MM.1S (cell line): ENCODE results near the gene ADAMTSL1.

Source experiments
- DNase-seq: peaks from one replicate; pipeline ENCODE4 v3.0.0-alpha.2; 2015
- H2AFZ ChIP-seq: fragments of 300-600 bp; sonication (generic); 2 replicates; pipeline ENCODE4 v1.6.0; 2016; ENCODE audit warnings: antibody characterized with exemption, low read length
- H3F3A ChIP-seq: fragments of 300-600 bp; sonication (generic); 2 replicates; pipeline ENCODE4 v1.6.1; 2016; ENCODE audit warnings: mild to moderate bottlenecking, antibody characterized with exemption, low read length, moderate library complexity, mixed read lengths; ENCODE audit not compliant: insufficient read depth
- H3K27ac ChIP-seq: fragments of 300-600 bp; sonication (generic); 2 replicates; pipeline ENCODE4 v1.5.1; 2016; ENCODE audit warnings: mild to moderate bottlenecking, low read length
- H3K27me3 ChIP-seq: fragments of 300-600 bp; sonication (generic); replicated peaks from 2 replicates; pipeline ENCODE4 v1.6.0; 2016; ENCODE audit warnings: low read length; ENCODE audit not compliant: insufficient read depth
- H3K36me3 ChIP-seq: fragments of 300-600 bp; sonication (generic); replicated peaks from 2 replicates; pipeline ENCODE4 v1.6.1; 2016; ENCODE audit warnings: mild to moderate bottlenecking, low read length, mixed read lengths; ENCODE audit not compliant: insufficient read depth
- H3K4me1 ChIP-seq: fragments of 300-600 bp; sonication (generic); 2 replicates; pipeline ENCODE4 v1.6.1; 2016; ENCODE audit warnings: low read length, mixed read lengths
- H3K4me2 ChIP-seq: fragments of 300-600 bp; sonication (generic); 2 replicates; pipeline ENCODE4 v1.6.0; 2016; ENCODE audit warnings: low read depth, low read length
- H3K4me3 ChIP-seq: fragments of 300-600 bp; sonication (generic); 2 replicates; pipeline ENCODE4 v1.5.1; 2016; ENCODE audit warnings: low read length, mixed read lengths
- H3K79me2 ChIP-seq: fragments of 300-600 bp; sonication (generic); 2 replicates; pipeline ENCODE4 v1.6.1; 2016; ENCODE audit warnings: mixed run types, low read length, mixed read lengths
- H3K9ac ChIP-seq: fragments of 300-600 bp; sonication (generic); 2 replicates; pipeline ENCODE4 v1.6.1; 2016; ENCODE audit warnings: low read length, mixed read lengths
- H3K9me2 ChIP-seq: fragments of 300-600 bp; sonication (generic); replicated peaks from 2 replicates; pipeline ENCODE4 v1.6.1; 2016; ENCODE audit warnings: mild to moderate bottlenecking, low read length, mixed read lengths; ENCODE audit not compliant: insufficient read depth
- H3K9me3 ChIP-seq: fragments of 300-600 bp; sonication (generic); replicated peaks from 2 replicates; pipeline ENCODE4 v1.6.1; 2016; ENCODE audit warnings: mild to moderate bottlenecking, low read length, mixed read lengths; ENCODE audit not compliant: insufficient read depth
- H4K20me1 ChIP-seq: fragments of 300-600 bp; sonication (generic); 2 replicates; pipeline ENCODE4 v1.6.1; 2016; ENCODE audit warnings: mild to moderate bottlenecking, low read length, moderate library complexity, mixed read lengths; ENCODE audit not compliant: insufficient read depth
- EZH2 ChIP-seq: fragments of 300-600 bp; sonication (generic); optimal IDR thresholded peaks from 2 replicates; pipeline ENCODE3; 2017; ENCODE audit warnings: low read depth, mild to moderate bottlenecking, antibody characterized with exemption, low read length, mixed read lengths
- EZH2phosphoT487 ChIP-seq: fragments of 300-600 bp; sonication (generic); IDR thresholded peaks from 2 replicates; pipeline ENCODE4 v1.6.1; 2018; ENCODE audit warnings: antibody characterized with exemption, low read length
- TF ChIP-seq, protein P1 (sequence below): fragments of 300-600 bp; sonication (generic); IDR thresholded peaks from 2 replicates; pipeline ENCODE4 v1.5.1; 2016; ENCODE audit warnings: antibody characterized with exemption, low read length, mixed read lengths

ADAMTSL1 gene

DNA sequence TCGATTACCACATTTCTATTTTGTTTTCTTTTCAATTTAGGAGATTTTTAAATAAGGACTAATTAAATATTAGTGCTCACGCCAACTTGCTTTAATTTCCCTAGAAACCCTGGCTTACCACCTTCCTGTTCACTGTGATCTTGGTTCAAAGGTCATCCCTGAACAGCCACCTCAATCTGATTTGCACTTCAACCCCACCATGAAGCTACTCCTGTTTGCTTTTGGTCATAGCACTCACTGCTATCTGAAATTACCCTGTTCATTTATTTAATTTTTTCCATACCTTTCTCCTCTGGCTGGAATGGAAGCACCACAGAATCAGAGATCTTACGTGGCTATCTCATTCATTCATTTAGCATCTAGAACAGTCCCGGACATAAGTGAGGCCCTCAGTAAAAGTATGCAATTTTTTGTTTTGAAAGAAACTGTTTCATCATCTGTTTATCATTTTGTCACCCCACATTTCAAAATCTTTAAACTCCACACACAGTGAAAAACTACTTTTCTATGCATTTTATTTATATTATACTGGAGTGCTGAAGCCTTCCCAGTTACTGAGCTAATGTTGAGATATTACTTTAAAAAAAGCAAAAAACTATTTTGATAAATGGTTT, 17.2 kb upstream of the ADAMTSL1 start:
- Histone ChIP-seq H3K9ac (no peak overlapping the region), H3K4me1 (no peaks in the 10 kb centered on the region), H3K4me3 (no peak overlapping the region), H3K9me2 (no peaks in the 10 kb centered on the region), H3K79me2 (no peaks in the 10 kb centered on the region), H3K4me2 (no peak overlapping the region), H3K27me3 (no peaks in the 10 kb centered on the region), H3F3A (no peaks in the 10 kb centered on the region), H3K27ac (no peak overlapping the region), H3K9me3 (no peaks in the 10 kb centered on the region), H2AFZ (no peak overlapping the region), H3K36me3 (no peaks in the 10 kb centered on the region), H4K20me1 (no peaks in the 10 kb centered on the region)
- no peak for TF ChIP-seq EZH2phosphoT487
- TF ChIP-seq, protein P1, sequence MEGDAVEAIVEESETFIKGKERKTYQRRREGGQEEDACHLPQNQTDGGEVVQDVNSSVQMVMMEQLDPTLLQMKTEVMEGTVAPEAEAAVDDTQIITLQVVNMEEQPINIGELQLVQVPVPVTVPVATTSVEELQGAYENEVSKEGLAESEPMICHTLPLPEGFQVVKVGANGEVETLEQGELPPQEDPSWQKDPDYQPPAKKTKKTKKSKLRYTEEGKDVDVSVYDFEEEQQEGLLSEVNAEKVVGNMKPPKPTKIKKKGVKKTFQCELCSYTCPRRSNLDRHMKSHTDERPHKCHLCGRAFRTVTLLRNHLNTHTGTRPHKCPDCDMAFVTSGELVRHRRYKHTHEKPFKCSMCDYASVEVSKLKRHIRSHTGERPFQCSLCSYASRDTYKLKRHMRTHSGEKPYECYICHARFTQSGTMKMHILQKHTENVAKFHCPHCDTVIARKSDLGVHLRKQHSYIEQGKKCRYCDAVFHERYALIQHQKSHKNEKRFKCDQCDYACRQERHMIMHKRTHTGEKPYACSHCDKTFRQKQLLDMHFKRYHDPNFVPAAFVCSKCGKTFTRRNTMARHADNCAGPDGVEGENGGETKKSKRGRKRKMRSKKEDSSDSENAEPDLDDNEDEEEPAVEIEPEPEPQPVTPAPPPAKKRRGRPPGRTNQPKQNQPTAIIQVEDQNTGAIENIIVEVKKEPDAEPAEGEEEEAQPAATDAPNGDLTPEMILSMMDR: no peak
- TF ChIP-seq EZH2: no peak
- no peak for DNase-seq

DNA sequence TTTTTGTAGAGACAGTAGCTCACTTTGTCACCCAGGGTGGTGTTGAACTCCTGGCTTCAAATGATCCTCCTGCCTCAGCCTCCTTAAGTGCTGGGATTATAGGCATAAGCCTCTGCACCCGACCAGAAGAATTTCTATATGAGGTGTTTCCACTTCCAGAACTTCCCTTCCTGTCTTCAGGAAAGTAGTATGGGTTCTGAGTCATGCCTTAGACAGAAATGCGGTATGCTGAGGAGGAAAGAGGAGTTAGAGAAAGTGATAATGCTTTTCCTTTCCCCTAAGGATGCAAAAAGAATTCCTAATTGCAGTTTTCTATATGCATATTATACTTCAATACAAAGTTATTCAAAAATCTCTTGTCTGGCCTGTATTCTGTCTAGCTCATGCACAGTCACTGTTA, 16.4 kb upstream of the ADAMTSL1 start:
- TF ChIP-seq EZH2 (no peak), EZH2phosphoT487 (no peak)
- TF ChIP-seq, protein P1: no peak
- Histone ChIP-seq H3K79me2 (no peaks in the 10 kb centered on the region), H3K9ac (no peak overlapping the region), H3K4me3 (no peak overlapping the region), H2AFZ (no peak overlapping the region), H3K4me2 (no peak overlapping the region), H3F3A (no peaks in the 10 kb centered on the region), H4K20me1 (no peaks in the 10 kb centered on the region), H3K27me3 (no peaks in the 10 kb centered on the region), H3K9me2 (no peaks in the 10 kb centered on the region), H3K4me1 (no peaks in the 10 kb centered on the region), H3K36me3 (no peaks in the 10 kb centered on the region), H3K9me3 (no peaks in the 10 kb centered on the region), H3K27ac (no peak overlapping the region)
- no peak for DNase-seq

DNA sequence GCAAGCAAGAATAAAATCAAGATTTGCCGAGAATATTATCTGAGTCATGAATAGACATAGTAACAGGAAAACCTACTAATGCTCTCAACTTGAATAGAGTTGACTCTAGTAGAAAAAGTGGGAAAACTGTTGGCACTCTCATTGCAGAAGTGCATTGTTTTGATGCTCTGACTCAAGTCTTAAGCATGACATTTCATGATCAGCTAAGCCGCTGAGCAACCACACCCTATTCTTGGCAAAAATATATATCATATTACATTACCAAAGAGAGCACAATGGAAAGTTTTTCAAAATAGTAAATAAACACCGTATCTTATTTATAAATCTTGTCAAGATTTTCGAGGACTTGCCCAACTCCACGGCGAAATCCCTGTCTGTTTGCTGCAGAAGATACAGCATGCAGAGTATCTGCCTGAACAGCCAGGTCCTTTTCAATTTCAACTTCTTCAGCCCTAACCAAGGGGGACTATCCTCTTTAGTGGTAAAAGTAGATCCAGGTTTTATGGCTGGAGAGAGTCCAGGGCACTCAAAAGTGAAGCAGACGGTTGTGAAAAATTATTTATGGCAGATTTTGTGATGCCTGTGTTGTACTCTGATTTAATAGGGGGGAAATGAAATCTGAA, 13.9 kb upstream of the ADAMTSL1 start:
- TF ChIP-seq, protein P1: no peak
- TF ChIP-seq EZH2: no peak
- TF ChIP-seq EZH2phosphoT487: no peak
- Histone ChIP-seq H3K9ac (no peak overlapping the region), H3K27ac (no peak overlapping the region), H3F3A (no peaks in the 10 kb centered on the region), H3K9me2 (no peaks in the 10 kb centered on the region), H3K9me3 (no peaks in the 10 kb centered on the region), H3K4me1 (no peaks in the 10 kb centered on the region), H2AFZ (no peak overlapping the region), H4K20me1 (no peaks in the 10 kb centered on the region), H3K4me2 (no peak overlapping the region), H3K27me3 (no peaks in the 10 kb centered on the region), H3K4me3 (no peak overlapping the region), H3K79me2 (no peaks in the 10 kb centered on the region), H3K36me3 (no peaks in the 10 kb centered on the region)
- no peak for DNase-seq
